GM21447 (cell line): ENCODE results near the gene SYNDIG1.

ENCODE experiments used
- ATAC-seq: cut with Tn5 transposase; IDR thresholded peaks from one replicate; pipeline ENCODE4 v1.9.1; 2021; ENCODE audit not compliant: unreplicated experiment

Gene SYNDIG1

DNA sequence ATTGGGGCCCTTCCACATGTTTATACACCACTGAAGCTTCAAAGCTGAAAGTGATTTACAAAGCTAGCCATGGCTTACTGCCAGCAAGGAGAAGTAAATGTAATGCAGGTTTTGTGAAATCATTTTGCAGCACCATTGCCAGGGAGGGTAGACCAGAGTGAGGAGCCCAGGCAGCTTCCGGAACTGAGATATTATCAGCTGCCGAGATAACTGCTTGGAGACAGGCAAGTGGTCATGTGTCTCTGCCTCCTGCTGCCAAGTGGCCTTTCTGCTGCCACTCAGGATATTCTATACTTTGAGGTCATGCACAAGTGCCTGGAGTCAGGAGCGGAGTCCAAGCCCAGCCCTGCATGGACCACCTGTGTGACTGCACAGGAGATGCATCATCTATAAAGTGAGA, 160.2 kb downstream of the SYNDIG1 start:
- ATAC-seq, result no peak

DNA sequence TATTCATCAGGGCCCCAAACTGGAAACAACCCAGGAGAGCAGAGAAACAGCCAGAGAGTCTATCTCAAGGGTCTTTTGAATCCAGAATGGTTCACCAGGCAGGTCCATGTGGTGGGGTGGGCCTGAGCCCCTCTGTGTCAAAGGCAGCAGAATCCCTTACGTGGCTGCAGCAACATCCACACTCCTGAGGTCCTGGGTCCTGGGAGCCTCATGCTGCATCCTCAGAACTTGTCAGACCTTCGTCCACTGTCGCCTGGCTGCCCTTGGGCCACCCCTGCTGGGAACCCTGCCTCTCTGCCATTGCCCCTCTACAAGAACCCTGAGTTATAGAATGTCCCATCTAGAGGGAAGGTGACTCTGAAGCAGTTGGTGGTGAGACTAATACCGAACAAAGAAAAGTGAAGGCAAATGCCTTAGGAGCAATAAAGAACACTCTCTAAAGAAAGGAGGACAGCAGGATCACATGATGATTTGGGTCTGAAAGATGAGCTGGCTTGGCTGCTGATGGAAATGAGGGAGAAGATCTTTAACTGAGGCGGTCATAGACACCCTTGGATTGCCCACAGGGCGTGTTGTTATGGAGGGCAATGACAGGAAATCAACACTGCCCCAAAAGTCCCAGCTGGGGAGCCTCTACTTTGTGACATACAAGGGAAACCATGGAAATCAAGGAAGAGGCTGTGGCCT, 161.2 kb downstream of the SYNDIG1 start:
- ATAC-seq, result no peak

- no peak for ATAC-seq
Measured at GRCh38 chr20:24631173-24631505, 161.7 kb downstream of the SYNDIG1 start.

DNA sequence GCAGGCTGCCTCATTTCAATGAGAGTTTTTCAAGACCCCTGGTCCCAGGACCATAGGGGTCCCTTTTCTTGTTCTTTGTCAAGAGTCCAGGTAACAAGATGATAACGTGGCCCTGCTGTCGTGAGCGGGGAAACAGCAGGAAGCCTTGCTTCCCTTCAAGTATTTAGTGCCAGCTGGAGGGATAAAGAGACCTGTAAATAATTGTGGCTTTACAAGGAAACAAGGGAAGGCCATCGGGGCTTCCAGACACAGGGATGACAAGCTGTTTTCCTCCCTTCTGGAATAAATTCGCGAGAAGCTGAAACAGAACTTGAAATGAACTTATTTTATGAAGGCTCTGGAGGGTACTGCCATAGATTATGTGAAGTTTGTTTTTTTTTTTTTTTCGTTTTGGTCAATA, 163.2 kb downstream of the SYNDIG1 start:
- ATAC-seq, result no peak

DNA sequence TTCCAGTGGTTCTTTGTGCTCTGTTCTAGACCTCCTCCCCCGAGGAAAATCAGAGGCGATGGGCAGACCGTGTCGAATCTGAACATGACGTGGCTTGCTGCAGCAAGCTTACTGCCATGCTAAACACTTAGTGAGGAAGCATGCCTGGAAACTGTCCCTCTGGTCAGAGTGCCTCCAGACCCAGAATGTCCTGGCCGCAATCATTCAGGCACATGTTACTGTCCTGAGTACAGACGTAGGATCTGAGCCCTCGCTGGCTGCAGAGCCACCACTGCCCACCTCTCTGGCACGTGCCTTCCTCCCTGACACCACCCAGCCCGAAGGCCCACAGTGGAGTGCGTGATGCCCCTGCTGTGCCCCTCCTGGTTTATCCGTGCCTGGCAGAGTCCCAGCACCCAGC, 163.6 kb downstream of the SYNDIG1 start:
- ATAC-seq, result no peak

DNA sequence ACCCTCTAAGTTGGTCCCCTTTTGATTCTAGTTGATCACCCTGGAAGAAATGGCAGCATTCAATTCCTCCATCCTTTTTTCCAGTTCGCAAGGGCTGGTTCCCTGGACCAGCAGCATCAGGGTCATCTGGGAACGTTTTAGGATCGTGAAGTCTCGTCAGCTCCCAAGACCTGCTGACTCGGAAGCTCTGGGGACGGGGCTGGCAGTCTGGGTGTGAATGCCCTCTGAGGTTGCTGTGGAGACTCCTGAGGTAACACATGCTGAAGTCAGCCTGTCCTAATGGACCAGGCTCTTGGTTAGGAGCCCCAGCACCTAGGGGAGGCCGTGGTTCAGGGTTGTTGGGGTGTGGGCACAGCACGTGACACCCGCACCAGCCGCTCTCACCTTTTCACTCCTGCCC, 164.1 kb downstream of the SYNDIG1 start:
- ATAC-seq, result no peak

DNA sequence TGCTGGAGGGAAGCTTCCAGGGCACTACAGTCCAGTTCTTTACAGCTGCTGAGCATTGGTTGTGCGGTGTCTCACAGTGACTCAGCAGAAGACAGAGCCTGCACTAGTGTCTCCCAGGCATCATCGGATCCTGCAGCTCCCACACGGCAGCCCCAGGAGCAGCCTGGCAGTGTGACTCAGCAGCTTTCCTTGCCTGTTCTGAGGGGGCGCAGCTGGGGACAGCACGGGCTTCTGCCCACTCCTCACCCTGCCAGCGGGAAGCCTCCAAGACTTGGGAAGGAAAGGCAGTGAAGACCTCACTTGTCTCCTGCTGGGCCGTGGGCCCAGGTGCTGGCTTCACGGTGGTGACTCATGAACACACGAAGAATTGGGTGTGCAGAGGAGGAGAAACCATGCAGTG, 165.4 kb downstream of the SYNDIG1 start:
- no peak for ATAC-seq

- no peak for ATAC-seq
Measured at GRCh38 chr20:24636626-24637025, 167.2 kb downstream of the SYNDIG1 start.

DNA sequence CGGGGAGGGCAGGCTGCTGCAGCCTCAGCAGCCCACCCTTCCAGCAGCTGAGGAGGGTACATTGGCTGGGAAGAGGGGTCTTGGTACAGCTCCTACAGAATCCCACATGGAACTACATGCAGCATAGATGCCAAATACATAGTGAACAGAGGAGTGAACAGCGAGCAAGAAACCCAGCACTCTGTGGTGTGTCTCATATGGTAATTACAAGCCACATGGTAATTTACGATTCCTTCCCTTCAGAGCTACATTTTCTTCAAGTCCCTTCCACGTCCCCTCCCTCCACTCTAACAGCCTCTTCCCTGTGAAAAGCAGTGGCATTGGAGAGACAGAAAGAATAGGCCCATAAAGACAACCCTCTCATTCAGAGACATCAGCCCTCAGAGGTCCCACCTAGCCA, 167.7 kb downstream of the SYNDIG1 start:
- no peak for ATAC-seq

DNA sequence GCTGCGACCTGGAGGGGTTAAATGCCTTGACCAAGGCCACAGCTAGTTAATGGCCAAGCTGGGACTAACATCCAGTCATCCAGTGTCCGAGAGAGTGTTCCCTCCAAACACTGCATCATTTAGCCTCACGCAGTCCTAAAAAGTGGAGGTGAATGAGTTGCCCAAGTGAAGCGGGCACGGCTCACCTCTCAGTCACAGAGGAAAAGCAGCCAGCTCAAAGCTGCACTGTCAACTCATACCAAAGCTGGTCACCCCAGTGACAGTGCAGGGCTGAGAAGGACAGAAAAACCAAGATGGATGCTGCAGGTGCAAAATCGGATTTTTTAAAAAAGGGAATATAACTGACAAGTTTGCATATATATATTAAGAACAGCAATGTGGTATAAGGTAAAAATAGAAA, 168.5 kb downstream of the SYNDIG1 start:
- ATAC-seq, result no peak

- no peak for ATAC-seq
Measured at GRCh38 chr20:24638591-24639548, 169.4 kb downstream of the SYNDIG1 start.

DNA sequence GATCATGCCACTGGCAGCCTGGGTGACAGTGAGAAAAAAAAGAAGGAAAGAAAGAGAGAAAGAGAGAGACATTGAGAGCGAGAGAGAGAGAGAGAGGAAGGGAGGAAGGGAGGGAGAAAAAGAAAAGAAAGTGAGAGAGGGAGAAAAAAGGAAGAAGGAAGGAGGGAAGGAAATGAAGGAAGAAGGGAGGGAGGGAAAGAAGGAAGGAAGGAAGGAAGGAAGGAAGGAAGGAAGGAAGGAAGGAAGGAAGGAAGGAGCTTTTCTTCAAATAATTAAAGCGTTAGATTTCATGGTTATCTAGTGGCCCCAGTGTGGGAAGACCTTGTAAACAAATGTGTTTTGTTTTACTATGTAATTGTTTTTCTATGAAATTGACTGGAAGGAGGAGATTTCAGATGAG, 170.8 kb downstream of the SYNDIG1 start:
- ATAC-seq, result no peak

- ATAC-seq, result no peak
Measured at GRCh38 chr20:24640686-24641085, 171.3 kb downstream of the SYNDIG1 start.

DNA sequence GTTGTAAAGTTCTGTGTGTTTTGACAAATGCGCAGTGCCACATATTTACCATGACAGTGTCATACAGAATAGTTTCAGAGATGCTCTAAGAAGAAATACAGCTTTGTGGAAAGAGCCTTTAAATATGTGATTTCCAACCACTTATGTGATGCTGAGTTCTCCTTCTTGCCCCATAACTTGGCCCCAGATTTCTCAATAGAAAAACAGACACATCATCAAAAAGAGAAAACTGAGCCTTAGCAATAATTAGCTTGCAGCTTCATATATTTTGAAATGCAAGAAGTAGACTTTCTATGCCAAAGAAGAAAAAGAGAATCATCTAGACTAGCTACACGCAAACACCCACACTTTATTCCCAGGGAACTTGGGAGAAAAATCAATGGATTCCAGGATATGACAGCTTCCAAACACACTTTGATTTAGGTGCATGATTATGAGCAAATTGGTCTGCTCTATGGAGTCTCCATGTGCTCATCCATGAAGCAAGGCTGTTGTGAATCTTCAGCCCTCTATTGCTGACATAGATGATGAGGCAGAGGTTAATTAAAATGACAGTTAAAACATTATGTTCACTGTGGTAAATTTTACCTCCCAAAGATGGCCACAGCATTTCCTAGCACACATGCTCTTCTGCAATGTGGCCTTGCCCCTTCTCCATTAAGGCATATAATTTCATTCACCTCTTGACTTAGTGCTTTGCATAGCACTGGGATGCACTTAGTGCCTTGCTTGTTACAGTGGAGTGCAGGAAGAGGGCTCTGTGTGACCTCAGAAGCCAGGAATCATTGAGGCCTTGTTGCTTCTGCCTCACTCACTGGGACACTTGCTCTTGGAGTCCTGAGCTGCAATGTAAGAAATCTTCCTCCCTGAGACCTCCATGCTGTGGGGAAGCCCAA, 174.6 kb downstream of the SYNDIG1 start:
- no peak for ATAC-seq

- ATAC-seq, result no peak
Measured at GRCh38 chr20:24646321-24646720, 176.9 kb downstream of the SYNDIG1 start.

DNA sequence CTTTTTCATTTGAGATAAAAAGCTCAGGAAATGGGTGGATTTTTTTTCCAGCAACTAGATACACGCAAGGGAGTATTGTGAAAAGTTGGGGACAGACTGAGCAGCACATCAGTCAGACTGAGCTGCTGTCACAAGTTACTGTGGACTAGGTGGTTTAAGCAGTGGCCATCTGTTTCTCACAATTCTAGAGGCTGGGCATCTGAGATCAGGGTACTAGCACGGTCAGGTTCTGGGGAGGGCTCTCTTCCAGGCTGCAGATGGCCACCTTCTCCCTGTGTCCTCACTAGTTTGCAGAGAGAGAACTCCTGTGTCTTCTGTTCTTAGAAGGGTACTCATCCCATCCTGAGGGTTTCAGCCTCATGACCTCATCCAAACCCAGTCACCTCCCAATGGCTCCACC, 178.3 kb downstream of the SYNDIG1 start:
- ATAC-seq, result no peak

- ATAC-seq, result peak; percentile 17
Measured at GRCh38 chr20:24648481-24648880, 179.1 kb downstream of the SYNDIG1 start.

GRCh38 chr20:24648919-24649318, 179.5 kb downstream of the SYNDIG1 start:
- peak; percentile 74 for ATAC-seq

DNA sequence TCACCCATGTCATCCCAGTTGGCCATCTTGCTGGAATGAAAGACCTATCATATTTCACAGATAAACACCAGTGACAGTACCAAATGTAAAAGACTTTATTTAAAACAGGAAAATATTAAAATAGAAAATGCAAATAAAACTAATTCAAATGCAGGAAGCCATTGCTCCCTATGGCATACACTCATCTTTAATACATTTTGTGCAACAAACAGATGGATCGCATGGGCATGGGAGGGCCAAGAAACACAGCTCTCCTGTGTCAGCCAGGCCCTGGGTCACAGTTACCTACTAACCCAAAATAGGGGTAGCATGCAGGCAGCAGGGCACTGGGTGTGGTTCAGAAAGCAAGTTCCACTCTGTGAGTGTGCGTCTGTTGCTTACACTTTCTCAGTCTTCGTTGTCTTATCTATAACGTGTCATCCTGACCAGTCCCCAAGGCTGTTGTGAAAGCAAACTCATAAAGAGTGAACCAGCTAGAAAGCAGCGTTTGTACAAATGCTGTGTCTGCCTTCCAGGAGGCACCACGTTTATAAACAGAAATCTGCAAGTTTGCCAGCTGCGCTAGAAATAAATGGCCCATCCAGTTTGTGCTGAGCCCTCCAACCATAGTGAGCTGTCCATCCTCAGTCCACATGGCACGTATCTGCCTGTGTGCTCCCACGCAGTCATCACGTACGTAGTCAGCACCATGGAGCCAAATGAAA, 180.5 kb downstream of the SYNDIG1 start:
- no peak for ATAC-seq

GRCh38 chr20:24651171-24651975, 181.9 kb downstream of the SYNDIG1 start:
- no peak for ATAC-seq
